ENCODE data around the gene PIGR. TPM values are rescaled to one million over a fixed set of nuclear protein-coding genes. Genes with fewer than 3 reads are reported as not detected.

PIGR gene
- total and polyA plus RNA-seq, 10 of the 15 experiments (the other 5 are each of a cell fraction or from before 2014, with no cell fraction given): 0.96 to 7.6 (median 1.8) TPM

DNA sequence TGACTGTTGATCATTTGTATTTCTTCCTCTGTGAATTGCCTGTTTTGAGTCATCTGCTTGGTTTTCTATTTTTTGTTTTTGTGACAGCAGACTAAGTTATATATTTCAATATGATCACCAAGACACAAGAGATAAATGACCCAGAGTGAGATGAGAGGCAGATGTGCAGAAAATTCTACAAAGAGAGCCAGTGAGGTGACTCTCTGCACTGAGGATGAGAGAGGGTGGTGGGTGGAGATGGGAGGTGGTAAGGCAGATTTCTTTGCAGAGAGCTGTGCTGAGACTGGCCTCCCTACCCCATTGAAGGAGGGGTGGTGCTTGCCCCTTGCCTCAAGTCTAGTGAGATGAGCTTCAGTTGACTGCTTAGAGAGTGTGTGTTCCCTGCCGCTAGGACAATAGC, 41.6 kb upstream of the PIGR start (continued):
- TF ChIP-seq, protein P1, sequence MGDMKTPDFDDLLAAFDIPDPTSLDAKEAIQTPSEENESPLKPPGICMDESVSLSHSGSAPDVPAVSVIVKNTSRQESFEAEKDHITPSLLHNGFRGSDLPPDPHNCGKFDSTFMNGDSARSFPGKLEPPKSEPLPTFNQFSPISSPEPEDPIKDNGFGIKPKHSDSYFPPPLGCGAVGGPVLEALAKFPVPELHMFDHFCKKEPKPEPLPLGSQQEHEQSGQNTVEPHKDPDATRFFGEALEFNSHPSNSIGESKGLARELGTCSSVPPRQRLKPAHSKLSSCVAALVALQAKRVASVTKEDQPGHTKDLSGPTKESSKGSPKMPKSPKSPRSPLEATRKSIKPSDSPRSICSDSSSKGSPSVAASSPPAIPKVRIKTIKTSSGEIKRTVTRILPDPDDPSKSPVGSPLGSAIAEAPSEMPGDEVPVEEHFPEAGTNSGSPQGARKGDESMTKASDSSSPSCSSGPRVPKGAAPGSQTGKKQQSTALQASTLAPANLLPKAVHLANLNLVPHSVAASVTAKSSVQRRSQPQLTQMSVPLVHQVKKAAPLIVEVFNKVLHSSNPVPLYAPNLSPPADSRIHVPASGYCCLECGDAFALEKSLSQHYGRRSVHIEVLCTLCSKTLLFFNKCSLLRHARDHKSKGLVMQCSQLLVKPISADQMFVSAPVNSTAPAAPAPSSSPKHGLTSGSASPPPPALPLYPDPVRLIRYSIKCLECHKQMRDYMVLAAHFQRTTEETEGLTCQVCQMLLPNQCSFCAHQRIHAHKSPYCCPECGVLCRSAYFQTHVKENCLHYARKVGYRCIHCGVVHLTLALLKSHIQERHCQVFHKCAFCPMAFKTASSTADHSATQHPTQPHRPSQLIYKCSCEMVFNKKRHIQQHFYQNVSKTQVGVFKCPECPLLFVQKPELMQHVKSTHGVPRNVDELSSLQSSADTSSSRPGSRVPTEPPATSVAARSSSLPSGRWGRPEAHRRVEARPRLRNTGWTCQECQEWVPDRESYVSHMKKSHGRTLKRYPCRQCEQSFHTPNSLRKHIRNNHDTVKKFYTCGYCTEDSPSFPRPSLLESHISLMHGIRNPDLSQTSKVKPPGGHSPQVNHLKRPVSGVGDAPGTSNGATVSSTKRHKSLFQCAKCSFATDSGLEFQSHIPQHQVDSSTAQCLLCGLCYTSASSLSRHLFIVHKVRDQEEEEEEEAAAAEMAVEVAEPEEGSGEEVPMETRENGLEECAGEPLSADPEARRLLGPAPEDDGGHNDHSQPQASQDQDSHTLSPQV (IDR thresholded peaks at IDR 0.05): no peak

DNA sequence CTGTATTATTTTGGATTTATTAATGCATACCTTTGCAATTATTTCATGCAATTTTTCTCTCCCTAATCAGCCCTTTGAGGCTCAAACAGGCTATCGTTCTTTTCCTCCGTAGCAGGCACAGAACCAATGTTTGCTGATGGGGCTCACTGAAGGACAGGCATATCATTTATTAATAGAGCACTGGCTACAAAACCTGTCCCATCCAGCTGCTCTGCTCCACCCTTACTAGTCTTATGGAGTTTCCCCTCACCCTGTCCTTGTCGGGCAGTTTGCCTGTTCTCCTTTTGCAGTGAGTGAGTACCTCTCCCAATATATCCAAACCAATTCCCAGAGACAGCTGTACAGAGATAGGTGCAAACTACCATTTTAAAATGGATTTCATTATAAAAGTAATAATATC, 40.6 kb upstream of the PIGR start:
- Histone ChIP-seq H3K9me3 (replicated peaks; ENCODE audit: control insufficient read depth, insufficient read depth, low read length) (no peaks in the 10 kb centered on the region), H3K36me3 (ENCODE audit: control insufficient read depth in 2 of 2, insufficient read depth in 2 of 2, low read length in 1 of 2) (no peaks in the 10 kb centered on the region), H3K27me3 (replicated peaks in 1 of 2; ENCODE audit: control insufficient read depth in 2 of 2, insufficient read depth in 2 of 2, low read length in 1 of 2) (no peaks in the 10 kb centered on the region; a peak in 2 of 4 replicates), H3K4me2 (ENCODE audit: control insufficient read depth, insufficient read depth) (no peak overlapping the region), H3K4me1 (ENCODE audit: control insufficient read depth, insufficient read depth, low read length) (no peaks in the 10 kb centered on the region), H2AFZ (ENCODE audit: control insufficient read depth, low read depth, low read length) (no peak overlapping the region), H4K20me1 (ENCODE audit: control insufficient read depth, insufficient read depth) (no peaks in the 10 kb centered on the region), H3K4me3 (no peak overlapping the region), H3K79me2 (ENCODE audit: control insufficient read depth, insufficient read depth, low read length) (no peaks in the 10 kb centered on the region), H3K27ac (ENCODE audit: control insufficient read depth, insufficient read depth) (no peak overlapping the region), H3K9ac (ENCODE audit: control insufficient read depth, insufficient read depth, low read length) (no peak overlapping the region)
- no peak for ATAC-seq
- ChIA-PET SMC1A (ENCODE audit: uncharacterized antibody, unreplicated experiment) (interaction anchor here (1.3 to 8.2 kb wide), 2 partner anchors 44 to 53 kb away, joined by 3 to 148 read pairs; no protein-coding TSS in a partner anchor), POLR2A (no interaction called here), RAD21 (ENCODE audit: unreplicated experiment) (interaction anchor here (1.1 kb wide), 1 partner anchor 252 kb away, joined by 3 read pairs; no protein-coding TSS in a partner anchor), CTCF (interaction anchor here (0.9 to 12.2 kb wide), 9 partner anchors 14 to 324 kb away, joined by 3 to 298 read pairs (median 6); partner anchors contain the start of gene IL20)
- TF ChIP-seq POU2F2 (IDR thresholded peaks at IDR 0.05; ENCODE audit: borderline replicate concordance, low read depth, low read length): no peak
- no peak for TF ChIP-seq SUZ12 (IDR thresholded peaks at IDR 0.05; ENCODE audit: unreplicated experiment)
- TF ChIP-seq, protein P2, sequence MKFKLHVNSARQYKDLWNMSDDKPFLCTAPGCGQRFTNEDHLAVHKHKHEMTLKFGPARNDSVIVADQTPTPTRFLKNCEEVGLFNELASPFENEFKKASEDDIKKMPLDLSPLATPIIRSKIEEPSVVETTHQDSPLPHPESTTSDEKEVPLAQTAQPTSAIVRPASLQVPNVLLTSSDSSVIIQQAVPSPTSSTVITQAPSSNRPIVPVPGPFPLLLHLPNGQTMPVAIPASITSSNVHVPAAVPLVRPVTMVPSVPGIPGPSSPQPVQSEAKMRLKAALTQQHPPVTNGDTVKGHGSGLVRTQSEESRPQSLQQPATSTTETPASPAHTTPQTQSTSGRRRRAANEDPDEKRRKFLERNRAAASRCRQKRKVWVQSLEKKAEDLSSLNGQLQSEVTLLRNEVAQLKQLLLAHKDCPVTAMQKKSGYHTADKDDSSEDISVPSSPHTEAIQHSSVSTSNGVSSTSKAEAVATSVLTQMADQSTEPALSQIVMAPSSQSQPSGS (IDR thresholded peaks at IDR 0.05; ENCODE audit: low read length): no peak
- no peak for TF ChIP-seq TCF12 (IDR thresholded peaks at IDR 0.05; ENCODE audit: low read depth, low read length)
- no peak for TF ChIP-seq MXI1 (IDR thresholded peaks at IDR 0.05; ENCODE audit: low read depth, low read length)
- TF ChIP-seq NR2F1 (conservative IDR thresholded peaks at IDR 0.05): no peak
- no peak for TF ChIP-seq ZBED1 (IDR thresholded peaks at IDR 0.05; ENCODE audit: borderline replicate concordance)
- TF ChIP-seq SP1 (IDR thresholded peaks at IDR 0.05; ENCODE audit: low read depth, low read length): no peak
- TF ChIP-seq SPI1 (IDR thresholded peaks at IDR 0.05; ENCODE audit: borderline replicate concordance, insufficient read depth, low read depth, low read length): no peak
- no peak for TF ChIP-seq HCFC1 (IDR thresholded peaks at IDR 0.05; ENCODE audit: low read length)
- no peak for TF ChIP-seq MEF2A (IDR thresholded peaks at IDR 0.05; ENCODE audit: insufficient read depth, low read depth, low read length)
- no peak for TF ChIP-seq FOXM1 (IDR thresholded peaks at IDR 0.05; ENCODE audit: low read depth, low read length)
- no peak for TF ChIP-seq RAD21 (IDR thresholded peaks at IDR 0.05; ENCODE audit: insufficient read depth, low read depth, low read length)
- no peak for TF ChIP-seq IRF4 (IDR thresholded peaks at IDR 0.05; ENCODE audit: low read depth, low read length)
- no peak for TF ChIP-seq FOXK2 (IDR thresholded peaks at IDR 0.05)
- no peak for TF ChIP-seq RCOR1 (conservative IDR thresholded peaks at IDR 0.05; ENCODE audit: low read depth, low read length)
- TF ChIP-seq, protein P3, sequence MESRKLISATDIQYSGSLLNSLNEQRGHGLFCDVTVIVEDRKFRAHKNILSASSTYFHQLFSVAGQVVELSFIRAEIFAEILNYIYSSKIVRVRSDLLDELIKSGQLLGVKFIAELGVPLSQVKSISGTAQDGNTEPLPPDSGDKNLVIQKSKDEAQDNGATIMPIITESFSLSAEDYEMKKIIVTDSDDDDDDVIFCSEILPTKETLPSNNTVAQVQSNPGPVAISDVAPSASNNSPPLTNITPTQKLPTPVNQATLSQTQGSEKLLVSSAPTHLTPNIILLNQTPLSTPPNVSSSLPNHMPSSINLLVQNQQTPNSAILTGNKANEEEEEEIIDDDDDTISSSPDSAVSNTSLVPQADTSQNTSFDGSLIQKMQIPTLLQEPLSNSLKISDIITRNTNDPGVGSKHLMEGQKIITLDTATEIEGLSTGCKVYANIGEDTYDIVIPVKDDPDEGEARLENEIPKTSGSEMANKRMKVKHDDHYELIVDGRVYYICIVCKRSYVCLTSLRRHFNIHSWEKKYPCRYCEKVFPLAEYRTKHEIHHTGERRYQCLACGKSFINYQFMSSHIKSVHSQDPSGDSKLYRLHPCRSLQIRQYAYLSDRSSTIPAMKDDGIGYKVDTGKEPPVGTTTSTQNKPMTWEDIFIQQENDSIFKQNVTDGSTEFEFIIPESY (IDR thresholded peaks at IDR 0.05): no peak
- intact Hi-C loops (cut with micrococcal nuclease; ENCODE audit: unreplicated experiment): loop anchor here (1.0 kb wide), 1 partner anchor 90 kb away; no protein-coding TSS in a partner anchor
- BruUV-seq (replicated peaks): no TSS peak
- WGBS (ENCODE audit: insufficient coverage, insufficient replicate concordance, low lambda C conversion rate, missing lambda C conversion rate): 100% methylated on average over 3 of the region's 3 CpGs
- no peak for DNase-seq (ENCODE audit: low read depth, low spot score)
- in situ Hi-C loops (cut with MboI): no loop called here
- FAIRE-seq: no peak
